ENCODE measurements around the gene TGIF1.
"Not testable (repeated sequence)": the region's sequence is repeated elsewhere in the genome, so short reads cannot be mapped to it uniquely, and the experiment has no call there.

Gene TGIF1

DNA sequence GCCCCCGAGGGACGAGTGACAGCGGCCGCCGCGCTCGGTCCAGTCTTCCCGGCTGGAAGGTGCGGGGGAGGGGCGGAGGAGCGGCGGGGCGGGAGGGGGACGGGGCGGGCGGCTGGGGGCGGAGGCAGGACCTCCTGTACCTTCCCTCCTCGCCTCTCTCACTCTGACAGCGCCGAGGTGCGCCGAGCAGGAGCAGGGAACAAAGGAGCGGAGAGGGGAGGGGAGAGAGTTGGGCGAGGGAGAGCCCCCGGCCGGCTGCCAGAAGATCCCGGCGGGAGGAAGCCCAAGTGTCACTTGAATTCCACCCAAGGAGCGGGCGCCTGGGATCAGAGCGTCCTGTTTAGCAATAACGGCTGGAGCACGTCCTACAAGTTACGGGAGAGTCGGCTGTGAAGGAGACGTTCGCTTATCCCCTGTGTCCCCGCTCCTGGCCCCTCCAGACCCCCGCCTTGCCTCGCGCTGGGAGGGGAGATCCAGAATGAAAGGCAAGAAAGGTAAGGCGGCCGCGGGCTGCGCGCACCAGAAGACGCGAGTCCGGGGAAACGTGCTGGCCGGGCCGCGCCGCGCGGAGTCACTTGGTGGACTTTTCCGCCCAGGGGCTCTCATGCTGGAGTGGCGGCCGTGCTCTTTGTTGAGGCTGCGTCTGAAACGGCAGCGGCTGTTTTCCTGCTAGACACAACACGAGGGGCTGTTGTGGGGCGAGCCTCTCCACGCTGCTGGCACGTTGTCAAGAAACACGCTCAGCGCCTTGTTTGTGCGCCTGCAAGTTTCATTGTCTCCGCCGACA, at the start of gene TGIF1:
Gene TGIF1 (plus strand): TSS at position 161 of the 787 bp plus-strand sequence. CDS start 318 bp downstream, at position 479.
- in situ Hi-C loops (cut with MboI; ENCODE audit: low sequenced_read_pairs): no loop called here

DNA sequence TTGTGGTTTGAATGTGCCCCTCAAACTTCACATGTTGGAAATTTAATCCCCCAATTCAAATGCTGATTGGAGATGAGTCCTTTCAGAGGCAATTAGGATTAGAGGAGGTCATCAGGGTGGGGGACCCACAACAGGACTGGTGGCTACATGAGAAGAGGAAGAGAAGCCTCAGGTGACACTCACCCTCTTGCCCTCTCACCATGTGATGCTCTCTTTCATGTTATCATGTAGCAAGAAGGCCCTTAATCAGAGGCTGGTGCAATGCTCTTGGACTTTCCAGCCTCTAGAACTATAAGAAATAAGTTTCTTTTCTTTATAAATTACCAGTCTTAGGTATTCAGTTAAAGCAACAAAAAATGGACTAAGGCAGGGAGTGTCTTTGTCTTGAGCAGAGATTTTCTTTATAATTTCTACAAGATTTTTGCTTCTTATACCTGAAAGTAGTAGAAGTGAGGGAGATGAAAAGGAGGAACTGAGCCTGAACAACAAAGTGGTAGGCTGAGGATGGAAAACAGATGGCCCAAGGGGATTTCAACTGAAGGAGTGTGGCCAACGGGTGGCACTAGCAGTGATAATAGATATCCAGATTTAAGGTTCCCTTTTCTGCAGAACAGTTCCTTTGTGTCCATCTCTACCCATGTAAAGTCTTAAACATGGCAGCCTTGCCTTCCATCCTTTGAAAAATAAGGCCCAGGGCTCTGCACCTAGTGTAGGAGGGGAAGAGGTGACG, 49.2 kb upstream of the TGIF1 start:
- in situ Hi-C loops (cut with MboI; ENCODE audit: low sequenced_read_pairs): no loop called here

DNA sequence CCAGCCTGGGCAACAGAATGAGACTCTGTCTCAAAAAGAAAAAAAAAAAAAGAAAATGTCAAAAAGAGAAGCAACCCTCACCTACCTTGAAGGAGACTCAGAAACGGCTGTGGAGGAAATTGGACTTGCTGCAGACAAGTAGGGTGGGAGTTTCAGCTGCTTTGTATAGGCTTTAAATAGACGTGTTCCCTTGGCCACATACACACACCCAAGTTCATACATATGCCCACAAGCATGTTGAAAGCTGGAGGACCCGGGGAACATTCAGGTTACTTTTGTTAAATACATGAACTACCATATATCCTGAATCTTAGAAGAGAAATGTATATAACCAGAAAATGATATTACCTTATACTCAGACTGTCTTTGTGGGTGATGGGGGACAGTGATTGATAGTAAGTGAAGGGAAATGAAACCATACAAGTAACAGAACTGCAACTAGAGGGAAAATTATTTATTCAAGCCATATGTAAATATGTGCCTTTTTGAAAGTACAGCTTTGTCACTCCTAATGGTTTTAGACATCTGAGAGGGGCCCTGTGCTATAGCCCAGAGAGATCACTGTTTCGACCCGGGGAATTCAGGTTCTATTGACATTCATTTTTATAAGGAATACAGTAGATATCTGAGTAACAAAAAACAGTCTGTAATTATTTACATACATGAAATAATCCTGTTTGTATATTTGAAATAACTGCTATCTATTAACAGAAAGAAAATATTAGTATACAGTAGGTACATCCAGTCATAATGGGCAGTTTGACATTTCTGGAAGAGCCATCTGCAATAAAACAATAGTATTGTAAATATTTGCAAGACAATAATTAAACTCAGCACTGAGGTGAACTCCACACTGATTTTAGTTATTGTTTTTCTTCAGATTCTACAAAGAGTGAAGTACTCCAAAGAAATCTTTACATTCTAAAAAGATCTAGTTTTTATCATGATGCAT, 48.0 kb upstream of the TGIF1 start:
- in situ Hi-C loops (cut with MboI; ENCODE audit: low sequenced_read_pairs): no loop called here

DNA sequence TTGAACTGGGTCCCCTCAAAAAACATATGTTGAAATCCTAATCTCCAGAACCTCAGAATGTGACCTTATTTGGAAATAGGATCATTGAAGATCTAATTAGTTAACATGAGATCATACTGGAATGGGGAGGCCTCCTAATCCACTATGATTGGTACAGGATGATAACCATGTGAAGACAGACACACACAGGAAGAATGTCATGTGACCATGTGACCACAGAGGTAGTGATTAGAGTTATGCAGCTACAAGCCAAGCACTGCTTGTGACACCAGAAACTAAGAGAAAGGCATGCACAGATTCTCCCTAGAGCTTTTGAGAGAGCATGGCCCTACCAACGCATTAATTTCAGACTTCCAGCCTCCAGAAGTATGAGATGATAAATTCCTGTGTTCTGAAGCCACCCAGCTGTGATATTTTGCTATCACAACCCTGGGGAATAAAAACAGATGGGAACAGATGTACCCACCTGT, 47.0 kb upstream of the TGIF1 start:
- in situ Hi-C loops (cut with MboI; ENCODE audit: low sequenced_read_pairs): no loop called here

DNA sequence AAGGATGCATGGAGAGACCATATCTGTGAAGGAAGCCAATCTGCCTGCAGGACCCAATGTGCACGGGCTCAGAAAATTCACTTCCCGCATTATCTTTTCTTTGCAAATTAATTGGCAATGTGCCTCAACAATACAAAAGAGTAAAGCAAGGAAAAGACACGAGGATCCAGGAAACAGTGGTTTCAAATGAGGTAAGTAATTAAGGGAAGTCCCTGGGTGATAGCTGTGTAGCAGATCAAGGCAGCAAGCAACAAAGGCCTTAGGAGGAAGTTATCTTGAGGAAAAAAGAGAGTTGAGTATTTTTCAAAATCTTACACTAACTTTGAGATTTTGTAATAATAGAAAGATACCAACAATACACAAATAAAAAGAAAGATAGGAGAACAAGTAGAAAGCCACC, 44.3 kb upstream of the TGIF1 start:
- in situ Hi-C loops (cut with MboI; ENCODE audit: low sequenced_read_pairs): no loop called here

DNA sequence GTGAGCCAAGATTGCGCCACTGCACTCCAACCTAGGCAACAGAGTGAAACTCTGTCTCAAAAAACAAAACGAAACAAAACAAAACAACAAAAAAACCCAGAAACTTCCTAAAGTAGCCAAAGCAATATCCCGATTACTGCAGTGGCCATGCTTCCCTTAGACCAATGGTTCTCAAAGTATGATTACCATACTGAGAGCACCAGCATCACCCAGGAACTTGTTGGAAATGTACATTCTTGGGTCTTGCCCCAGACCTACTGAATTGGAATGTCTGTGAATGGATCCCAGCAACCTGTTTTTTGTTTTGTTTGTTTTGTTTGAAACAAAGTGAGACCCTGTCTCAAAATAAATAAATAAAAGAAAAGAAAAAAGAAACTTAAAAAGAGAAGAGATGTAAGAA, 41.9 kb upstream of the TGIF1 start:
- in situ Hi-C loops (cut with MboI; ENCODE audit: low sequenced_read_pairs): no loop called here

DNA sequence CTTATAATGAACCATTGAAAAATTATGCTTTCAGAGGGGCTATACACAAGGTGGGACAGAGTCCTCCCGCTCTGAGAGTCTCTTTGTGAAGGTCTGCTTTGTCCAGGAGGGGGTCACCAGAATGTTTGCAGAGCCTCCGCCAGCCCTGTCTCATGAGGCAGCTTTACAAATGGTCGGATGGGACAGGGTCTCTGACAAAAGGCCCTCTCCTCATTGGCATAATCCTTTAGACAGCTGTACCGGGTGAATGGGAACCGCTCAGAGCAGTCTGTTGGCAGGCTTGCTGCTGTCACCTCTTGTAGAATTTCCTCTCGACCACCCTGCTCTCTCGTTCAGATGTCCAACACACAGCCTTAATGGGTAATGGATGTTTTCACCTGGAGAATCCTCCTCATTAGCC, 40.2 kb upstream of the TGIF1 start:
- in situ Hi-C loops (cut with MboI; ENCODE audit: low sequenced_read_pairs): no loop called here

DNA sequence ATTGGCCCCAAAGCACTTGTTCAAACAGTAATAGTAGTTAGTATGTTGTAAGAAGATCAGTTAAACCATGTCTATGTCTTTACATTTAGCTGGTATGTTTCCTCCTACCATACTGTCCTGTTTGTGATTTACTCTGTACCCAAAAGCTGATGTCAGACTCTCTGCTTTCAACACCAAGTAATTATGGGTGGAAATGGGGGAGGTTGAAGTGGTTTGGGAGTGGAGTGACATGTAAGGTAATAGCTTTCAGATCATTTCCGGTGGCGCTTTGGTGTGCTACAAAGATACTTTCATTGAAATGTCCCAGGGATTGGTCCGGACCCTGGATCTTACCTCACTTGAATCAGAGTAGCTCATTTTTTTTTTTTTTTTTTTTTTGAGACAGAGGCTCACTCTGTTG, 39.7 kb upstream of the TGIF1 start:
- in situ Hi-C loops (cut with MboI; ENCODE audit: low sequenced_read_pairs): no loop called here

DNA sequence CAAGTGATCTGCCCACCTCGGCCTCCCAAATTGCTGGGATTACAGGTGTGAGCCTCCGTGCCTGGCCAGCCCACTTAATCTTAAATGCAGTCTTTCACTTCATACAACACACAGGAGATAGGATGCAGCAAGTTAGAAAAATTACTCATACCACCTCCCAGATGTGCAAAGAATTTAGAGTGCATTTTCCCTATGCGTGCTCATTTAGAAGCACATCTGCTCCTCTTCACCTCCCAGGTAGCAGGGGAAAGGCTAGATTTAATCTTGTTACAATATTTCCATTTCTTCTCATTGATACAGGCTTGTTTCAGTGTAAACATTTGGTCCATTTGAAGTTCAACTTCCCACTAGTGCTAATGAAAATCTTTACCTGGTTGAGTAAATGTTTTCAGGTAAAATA, 39.1 kb upstream of the TGIF1 start:
- in situ Hi-C loops (cut with MboI; ENCODE audit: low sequenced_read_pairs): not testable (repeated sequence)

DNA sequence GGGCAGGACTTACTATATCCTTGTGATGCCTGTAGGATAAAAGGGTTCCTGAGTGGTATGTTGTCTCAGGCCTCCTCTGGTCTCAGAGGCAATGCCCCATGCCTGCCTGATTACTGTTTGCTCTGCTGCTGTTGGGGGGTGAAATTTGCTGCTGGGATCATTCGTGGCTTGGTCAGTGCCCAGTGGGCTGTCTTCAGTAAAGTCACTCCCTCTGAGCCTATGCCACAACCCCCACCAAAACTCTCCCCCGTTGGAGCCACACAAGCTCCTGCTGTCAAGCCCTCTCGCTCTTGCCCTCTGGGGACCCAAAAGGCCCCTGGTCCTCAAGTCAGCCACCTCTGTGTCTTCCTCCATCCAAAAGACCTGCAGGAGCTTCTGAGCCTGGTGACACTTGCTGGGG, 38.6 kb upstream of the TGIF1 start:
- in situ Hi-C loops (cut with MboI; ENCODE audit: low sequenced_read_pairs): no loop called here

DNA sequence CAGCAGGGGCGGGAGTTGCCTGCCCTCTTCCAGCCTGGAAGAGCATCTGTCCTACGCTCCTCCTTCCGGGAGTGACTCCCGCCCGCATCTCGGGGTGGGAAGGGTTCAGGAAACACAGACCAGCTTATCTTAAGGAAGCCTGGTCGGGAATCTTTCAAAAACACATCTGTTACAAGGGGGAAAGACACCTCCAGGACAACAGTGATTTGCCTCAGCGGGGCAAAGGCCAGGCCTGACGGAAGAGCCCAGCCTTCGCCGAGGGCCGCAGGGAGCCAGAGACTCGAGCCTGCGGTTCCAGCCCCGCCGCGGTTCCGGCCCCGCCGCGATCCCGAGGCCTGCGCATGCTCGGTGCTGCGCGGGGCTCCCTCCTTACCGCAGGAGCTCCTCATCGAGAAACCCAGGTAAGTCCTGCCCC, 38.1 kb upstream of the TGIF1 start:
- in situ Hi-C loops (cut with MboI; ENCODE audit: low sequenced_read_pairs): no loop called here

DNA sequence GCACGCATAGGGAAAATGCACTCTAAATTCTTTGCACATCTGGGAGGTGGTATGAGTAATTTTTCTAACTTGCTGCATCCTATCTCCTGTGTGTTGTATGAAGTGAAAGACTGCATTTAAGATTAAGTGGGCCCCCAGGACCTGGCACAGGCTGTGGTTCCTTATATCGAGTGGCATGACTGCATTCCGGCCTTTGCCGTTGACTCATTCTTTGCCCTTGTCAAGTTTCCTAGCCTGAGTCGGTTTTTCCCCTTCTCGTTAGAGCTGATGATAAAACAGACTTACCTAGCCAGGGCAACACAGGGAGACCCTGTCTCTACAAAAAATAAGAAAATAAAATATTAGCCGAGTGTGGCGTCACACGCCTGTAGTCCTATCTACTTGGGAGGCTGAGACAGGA, 37.4 kb upstream of the TGIF1 start:
- in situ Hi-C loops (cut with MboI; ENCODE audit: low sequenced_read_pairs): not testable (repeated sequence)

DNA sequence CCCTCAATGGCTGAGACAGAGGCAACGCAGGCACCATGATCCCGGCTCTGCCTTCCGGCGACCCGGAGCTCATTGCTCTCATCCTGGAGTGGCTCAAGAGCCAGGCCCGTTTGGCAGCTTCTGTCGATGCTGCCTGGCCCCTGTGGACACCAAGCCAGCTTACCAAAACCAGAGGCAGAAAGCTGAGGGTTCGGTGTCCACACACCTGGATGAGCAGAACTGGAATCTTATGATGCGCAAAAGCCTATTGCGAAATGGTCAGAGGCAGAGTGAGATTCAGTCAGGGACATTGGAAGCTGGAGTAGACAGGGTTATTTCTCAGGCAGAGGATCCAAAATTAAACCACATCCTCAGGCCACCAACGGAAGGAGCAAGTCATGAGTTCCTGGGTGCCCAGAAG, 34.9 kb upstream of the TGIF1 start:
- in situ Hi-C loops (cut with MboI; ENCODE audit: low sequenced_read_pairs): no loop called here

DNA sequence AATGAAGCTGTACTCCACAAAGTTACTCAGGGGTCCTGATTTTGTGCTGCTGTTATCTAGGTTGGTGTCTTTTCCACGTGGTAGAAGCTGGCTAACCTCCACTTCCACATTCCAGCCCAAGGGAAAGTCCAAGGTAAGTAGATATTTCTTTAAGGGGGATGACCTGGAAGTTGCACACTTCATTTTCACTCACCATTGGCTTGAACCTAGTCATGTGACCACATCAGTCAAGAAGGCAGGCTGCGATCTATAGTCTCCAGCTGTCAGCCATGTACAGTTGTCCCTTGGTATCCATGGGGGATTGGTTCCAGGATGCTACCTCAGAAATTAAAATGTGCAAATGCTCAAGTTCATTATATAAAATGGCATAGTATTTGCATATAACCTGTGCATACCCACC, 31.9 kb upstream of the TGIF1 start:
- in situ Hi-C loops (cut with MboI; ENCODE audit: low sequenced_read_pairs): no loop called here

DNA sequence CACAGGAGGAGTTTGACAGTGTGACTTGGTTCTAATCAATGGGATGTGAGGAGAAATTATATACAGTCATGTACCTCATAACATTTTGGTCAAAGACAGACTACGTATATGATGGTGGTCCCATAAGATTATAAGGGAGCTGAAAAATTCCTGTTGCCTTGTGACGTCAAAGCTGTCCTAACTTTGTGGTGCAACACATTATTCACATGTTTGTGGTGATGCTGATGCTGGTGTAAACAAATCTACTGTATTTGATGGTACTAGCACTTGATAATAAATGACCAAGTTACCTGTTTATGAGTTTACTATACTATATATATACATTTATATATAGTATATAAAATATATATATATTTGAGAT, 29.1 kb upstream of the TGIF1 start:
- in situ Hi-C loops (cut with MboI; ENCODE audit: low sequenced_read_pairs): no loop called here

DNA sequence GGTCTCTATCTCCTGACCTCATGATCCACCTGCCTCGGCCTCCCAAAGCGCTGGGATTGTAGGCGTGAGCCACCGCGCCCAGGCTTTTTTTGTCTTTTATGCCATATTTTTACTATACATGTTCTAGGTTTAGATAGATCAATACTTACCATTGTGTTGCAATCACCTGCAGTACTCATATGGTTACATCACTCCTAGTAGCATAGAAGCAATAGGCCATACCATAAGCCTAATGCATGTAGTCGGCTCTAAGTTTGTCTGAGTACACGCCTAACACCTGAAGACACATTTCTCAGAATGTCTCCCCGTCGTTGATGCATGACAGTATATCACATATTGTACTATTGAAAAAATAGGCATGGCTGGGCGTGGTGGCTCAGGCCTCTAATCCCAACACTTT, 27.1 kb upstream of the TGIF1 start:
- in situ Hi-C loops (cut with MboI; ENCODE audit: low sequenced_read_pairs): no loop called here

DNA sequence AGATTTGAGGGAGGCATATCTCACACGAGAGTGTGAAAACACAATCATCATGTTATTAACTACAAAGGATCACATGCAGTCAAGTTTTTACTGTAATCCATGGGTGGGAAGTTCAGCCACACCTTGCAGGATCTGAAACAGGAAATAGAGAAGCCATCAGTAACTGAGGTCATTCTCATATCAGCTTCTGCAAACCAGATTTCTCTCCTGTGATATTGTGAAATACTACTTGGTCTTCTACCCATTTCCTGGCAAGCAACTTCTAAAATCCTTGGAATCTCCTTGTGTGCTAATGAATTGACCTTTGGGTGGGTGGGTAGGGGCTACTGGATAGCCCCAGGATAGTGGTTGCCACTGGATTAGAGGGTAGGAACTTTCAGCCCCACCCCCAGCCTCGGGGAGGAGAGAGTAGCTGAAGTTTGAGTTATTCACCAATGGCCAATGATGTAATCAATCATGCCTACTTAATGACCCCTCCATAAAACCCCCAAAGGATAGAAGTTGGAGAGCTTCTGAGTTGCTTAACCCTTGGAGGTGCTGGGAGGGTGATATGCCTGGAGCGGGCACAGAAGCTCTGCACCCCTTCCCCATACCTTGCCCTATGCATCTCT, 25.6 kb upstream of the TGIF1 start:
- in situ Hi-C loops (cut with MboI; ENCODE audit: low sequenced_read_pairs): no loop called here

DNA sequence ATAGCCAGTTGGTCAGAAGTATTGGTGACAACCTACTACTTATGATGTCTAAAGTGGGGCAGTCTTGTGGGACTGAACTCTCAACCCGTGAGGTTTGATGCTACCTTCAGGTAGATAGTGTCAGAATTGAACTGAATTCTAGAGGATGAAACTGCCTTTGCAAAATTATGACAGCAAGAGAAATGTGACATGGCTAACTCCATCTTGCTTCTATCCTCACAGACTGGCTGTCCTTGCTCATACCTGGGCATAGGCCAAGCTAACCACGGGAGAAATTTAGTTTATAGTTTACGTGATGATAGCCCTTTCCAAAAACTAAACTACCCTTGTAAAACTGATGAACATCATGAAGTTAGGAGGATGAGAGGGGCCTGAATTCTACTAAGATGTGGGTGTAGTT, 24.9 kb upstream of the TGIF1 start:
- in situ Hi-C loops (cut with MboI; ENCODE audit: low sequenced_read_pairs): no loop called here

DNA sequence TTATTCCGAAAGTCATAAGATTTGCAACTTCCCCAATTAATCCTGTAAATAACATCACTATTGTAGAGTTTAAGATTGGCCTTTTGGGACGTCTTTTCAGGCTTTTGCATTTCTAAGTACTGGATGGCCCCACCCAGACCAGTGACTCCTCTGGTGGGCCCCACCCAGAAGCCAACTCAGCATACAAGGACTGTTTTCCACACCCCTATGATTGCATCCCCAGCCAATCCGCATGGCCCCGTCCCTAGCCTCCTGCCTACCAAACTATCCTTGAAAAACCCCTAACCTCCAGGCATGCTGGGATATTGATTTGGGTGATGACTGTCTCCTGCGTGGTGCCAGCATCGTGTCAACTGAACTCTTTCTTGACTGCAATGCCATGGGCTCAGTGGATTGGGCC, 24.5 kb upstream of the TGIF1 start:
- in situ Hi-C loops (cut with MboI; ENCODE audit: low sequenced_read_pairs): no loop called here

DNA sequence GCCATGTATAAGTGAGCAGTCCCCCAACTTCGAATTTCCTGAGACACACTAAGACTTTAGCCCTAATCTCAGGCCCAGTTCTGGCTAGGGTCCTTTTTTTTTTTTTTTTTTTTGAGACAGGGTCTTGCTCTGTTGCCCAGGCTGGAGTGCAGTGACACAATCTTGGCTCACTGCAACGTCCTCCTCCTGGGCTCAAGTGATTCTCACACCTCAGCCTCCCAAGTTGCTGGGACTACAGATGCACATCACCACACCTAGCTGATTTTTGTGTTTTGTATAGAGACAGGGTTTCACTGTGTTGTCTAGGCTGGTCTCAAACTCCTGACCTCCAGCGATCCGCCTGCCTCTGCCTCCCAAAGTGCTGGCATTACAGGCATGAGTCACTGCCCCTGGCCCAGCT, 23.9 kb upstream of the TGIF1 start:
- in situ Hi-C loops (cut with MboI; ENCODE audit: low sequenced_read_pairs): no loop called here

DNA sequence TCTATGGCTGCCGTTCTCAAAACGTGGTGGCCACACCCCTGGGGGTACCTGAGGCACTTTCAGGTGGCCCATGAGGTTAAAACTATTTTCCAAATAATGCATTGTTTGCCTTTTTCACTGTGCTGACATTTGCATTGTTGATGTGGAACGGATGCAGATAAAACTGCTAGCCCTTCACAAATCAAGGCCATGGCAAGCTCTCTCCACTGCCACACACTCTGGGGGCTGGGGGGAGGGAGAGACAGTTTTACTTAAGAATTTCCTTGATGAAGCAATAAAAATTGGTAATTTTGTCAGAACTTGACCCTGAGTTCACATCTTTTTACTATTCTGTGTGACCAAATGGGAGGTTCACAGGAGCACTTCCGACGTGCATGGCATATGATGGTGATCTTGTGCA, 22.0 kb upstream of the TGIF1 start:
- in situ Hi-C loops (cut with MboI; ENCODE audit: low sequenced_read_pairs): no loop called here

All from hTERT RPE-1 (cell line).